Left kidney (tissue), 2 donors: ENCODE measurements around the gene SMIM35. TPM values are rescaled to one million over a fixed set of nuclear protein-coding genes. Genes with fewer than 3 reads are reported as not detected.

ENCODE experiments used
- DNase-seq: peaks from one replicate; pipeline ENCODE4 v3.0.0-alpha.2; 2013
- polyA plus RNA-seq: library from polyadenylated mRNA; unstranded; fragments of 120-200 nt; gene quantifications from one replicate; pipeline ENCODE4 v1.2.1, GENCODE V29; 2013; ENCODE audit not compliant: insufficient read length

SMIM35 gene
- polyA plus RNA-seq, 1 donor, result 0.17 TPM

- DNase-seq, result no peak
These were observed 24.4 kb upstream of the SMIM35 start for GRCh38 chr11:118111019-118111743.

GRCh38 chr11:118109231-118109630, 22.5 kb upstream of the SMIM35 start:
- DNase-seq, result no peak

GRCh38 chr11:118108513-118108912, 21.8 kb upstream of the SMIM35 start:
- no peak for DNase-seq

- DNase-seq, result no peak
These were observed 20.1 kb upstream of the SMIM35 start for GRCh38 chr11:118106789-118107335.

- DNase-seq, result no peak
These were observed 19.0 kb upstream of the SMIM35 start for GRCh38 chr11:118105657-118106305.

- DNase-seq, result no peak
These were observed 17.7 kb upstream of the SMIM35 start for GRCh38 chr11:118104491-118104890.

- DNase-seq, result no peak
These were observed 16.0 kb upstream of the SMIM35 start for GRCh38 chr11:118102721-118103261.

- DNase-seq, result no peak
These were observed 14.0 kb upstream of the SMIM35 start for GRCh38 chr11:118100691-118101232.

- DNase-seq, result no peak
These were observed 13.2 kb upstream of the SMIM35 start for GRCh38 chr11:118099838-118100556.

- DNase-seq, result no peak
These were observed 12.5 kb upstream of the SMIM35 start for GRCh38 chr11:118098996-118099837.

GRCh38 chr11:118095967-118096367, 9.2 kb upstream of the SMIM35 start:
- DNase-seq, result no peak

- DNase-seq, result no peak
These were observed 8.7 kb upstream of the SMIM35 start for GRCh38 chr11:118095493-118095892.

- DNase-seq, result no peak
These were observed 6.3 kb upstream of the SMIM35 start for GRCh38 chr11:118092907-118093571.

- no peak for DNase-seq
These were observed 4.9 kb upstream of the SMIM35 start for GRCh38 chr11:118091690-118092089.

- DNase-seq, result no peak
These were observed 3.9 kb upstream of the SMIM35 start for GRCh38 chr11:118090545-118091162.

- no peak for DNase-seq
These were observed 1.8 kb upstream of the SMIM35 start for GRCh38 chr11:118088531-118088930.

- no peak for DNase-seq
These were observed 1.2 kb upstream of the SMIM35 start for GRCh38 chr11:118087931-118088330.

GRCh38 chr11:118084656-118085055, 2.1 kb downstream of the SMIM35 start:
- no peak for DNase-seq

GRCh38 chr11:118084247-118084646, 2.5 kb downstream of the SMIM35 start:
- DNase-seq, result no peak

GRCh38 chr11:118082880-118083552, 3.7 kb downstream of the SMIM35 start:
- no peak for DNase-seq
